HG02943 (cell line): ENCODE measurements around the gene CMTM6.
"Not testable (repeated sequence)": the region's sequence is repeated elsewhere in the genome, so short reads cannot be mapped to it uniquely, and the experiment has no call there.

Experiments used
- ATAC-seq: cut with Tn5 transposase; IDR thresholded peaks from one replicate; pipeline ENCODE4 v1.9.1; 2021; ENCODE audit warnings: mild to moderate bottlenecking, low read depth, moderate library complexity; ENCODE audit not compliant: unreplicated experiment

The CMTM6 gene

DNA sequence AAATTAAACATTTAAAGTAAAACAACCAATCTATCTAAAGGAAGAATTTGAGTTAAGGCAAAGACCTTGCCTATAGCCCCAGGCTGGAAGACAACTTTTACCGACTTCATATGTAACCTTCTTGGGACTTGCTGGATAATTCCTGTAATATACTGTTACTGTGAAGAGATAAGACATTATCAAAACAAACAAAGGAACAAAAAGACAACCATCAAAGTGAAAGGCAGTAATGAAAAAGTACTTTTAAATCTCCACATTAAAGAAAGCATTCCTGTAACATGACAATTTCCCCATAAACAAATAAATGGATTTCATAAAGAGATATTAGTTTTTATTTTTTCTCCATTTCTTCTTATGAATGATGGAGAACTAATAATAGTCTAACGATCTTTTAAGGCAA is 2.4 kb downstream of the CMTM6 start:
- ATAC-seq, result no peak

DNA sequence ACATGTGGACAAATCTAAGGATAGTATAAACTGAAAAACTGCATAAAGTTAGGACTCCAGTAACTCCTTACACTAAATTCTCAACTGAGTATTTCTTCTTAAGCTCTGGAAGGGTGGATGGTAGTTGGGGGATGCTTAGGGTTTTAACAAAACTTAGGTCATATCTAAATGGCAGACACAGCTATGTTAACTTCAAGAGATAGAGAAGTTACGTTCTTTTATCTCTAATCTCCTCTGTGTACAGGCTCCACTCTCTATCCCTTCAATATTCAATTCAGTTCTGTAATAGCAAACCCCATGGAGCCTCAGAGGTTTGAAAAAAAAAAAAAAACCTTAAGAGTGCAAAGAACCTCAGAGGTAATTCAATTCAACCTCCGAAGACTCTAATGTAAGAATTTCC is 3.1 kb downstream of the CMTM6 start:
- no peak for ATAC-seq

DNA sequence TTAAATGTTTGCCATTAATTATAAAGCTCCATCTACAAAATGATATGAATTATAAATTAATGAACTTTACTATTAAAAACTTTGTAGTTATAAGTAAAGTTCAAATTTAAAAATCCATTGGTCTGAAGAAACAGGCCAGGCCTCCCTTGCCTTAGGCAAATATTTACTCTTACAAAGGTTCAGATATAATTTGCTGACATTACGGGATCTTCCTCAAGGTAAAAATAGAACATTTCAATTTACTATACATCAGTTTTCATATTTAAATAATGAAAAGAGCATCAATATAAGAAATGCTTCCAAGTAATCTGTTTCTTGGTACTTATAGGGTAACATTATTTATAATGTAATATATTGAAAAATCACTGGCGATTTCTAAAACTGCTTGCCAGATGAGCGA is 3.7 kb downstream of the CMTM6 start:
- no peak for ATAC-seq

- no peak for ATAC-seq
Observed at GRCh38 chr3:32498252-32498651, 4.4 kb downstream of the CMTM6 start.

DNA sequence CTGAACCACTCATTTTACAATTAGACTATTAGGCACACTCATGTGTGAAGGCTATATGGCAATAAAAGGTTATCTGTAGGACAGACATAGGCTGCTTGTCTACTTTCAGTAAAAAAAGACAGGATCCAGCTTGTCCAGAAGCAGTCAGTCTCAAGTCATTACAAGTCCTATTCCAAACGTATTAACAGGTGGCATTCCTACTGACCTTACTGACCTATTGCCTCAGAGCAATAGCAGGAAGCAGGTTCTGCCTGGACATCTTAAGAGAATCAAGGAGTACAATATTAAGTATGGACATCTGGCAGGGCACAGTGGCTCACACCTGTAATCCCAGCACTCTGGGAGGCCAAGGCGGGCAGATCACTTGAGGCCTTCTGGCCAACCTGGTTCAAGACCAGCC is 7.0 kb downstream of the CMTM6 start:
- no peak for ATAC-seq

- ATAC-seq, result no peak
Observed at GRCh38 chr3:32495085-32495484, 7.6 kb downstream of the CMTM6 start.

DNA sequence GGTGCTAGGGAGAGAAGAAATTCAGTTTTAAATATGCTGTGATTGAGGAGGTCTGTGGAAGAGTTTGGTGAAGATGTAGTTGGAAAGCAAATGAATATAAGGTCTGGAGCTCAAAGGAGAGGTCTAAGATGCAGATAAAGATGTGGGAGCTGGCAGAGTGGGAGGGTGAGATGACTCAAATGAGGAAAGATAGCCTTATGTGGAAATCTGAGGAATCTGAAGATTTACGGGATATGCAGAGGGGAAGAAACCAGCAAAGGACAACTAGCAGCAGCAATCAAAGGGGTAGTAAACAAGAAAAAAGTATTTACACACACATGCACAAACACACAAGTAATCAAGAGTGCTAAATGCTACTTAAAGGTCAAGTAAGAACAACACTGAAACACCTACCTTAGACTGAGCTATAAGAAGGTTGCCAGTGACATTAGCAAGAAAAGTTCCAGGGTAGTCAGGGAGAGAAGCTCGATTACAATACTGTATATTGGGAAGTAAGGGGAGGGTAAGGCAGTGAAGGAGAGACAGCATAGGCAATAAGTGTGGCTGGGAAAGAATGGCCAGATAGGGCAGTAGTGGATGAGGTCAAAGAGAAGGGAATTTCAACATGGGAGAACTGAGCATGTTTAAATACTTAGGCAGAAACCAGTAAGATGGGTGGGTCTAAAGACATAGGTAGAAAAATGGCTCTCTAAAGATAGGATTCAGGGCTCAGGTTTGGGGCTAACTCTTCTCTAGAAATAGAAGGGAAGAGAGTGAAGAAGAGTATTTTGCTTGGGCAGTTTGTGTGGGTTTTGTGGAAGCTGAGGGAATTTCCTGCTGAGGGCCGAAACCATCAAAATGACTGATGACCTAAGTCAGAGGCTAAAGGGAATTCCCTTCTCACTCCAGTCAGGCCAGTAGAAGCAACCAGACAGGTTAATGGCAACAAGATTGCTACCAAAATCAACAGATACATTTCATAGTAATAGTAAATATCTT is 8.9 kb downstream of the CMTM6 start:
- no peak for ATAC-seq

DNA sequence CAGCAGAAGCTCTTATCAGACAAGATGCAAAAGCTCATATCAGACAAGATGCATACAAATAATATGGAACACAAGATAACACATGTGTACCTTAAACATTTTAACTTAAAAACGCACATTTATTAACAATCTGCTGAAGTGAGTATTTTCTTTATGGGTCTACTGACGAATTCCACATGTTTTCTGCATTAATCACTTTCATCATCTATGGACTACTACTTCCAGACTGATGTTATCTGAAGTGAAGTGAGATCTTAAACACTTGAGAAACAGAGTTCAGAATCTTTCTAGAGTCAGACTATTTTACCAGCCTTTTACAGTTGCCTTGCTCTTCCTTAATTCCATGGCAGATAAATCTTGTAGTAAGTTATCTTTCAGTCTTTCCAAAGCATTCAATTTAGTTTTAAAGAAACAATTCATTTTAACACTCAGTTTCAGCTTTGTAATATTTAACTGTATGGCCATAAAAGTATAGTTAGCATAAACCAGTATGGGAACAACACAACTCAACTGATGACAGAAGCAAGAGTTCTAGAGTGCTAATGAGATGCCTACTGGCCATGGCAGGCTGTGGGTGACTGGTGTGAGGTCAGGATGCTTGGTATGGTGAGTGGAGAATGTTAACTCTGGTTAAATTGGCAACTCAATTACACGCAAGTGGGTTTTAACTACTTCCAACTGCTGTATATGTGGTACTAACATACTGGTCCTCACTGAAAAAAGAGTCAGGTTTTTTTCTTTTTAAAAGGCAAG is 9.8 kb downstream of the CMTM6 start:
- ATAC-seq, result no peak

- no peak for ATAC-seq
Observed at GRCh38 chr3:32488474-32489008, 14.1 kb downstream of the CMTM6 start.

- ATAC-seq, result no peak
Observed at GRCh38 chr3:32487781-32488473, 14.7 kb downstream of the CMTM6 start.

GRCh38 chr3:32484436-32484835 is 18.2 kb downstream of the CMTM6 start:
- no peak for ATAC-seq

GRCh38 chr3:32483772-32484171 is 18.9 kb downstream of the CMTM6 start:
- no peak for ATAC-seq

GRCh38 chr3:32482693-32483092 is 20.0 kb downstream of the CMTM6 start:
- ATAC-seq, result no peak

GRCh38 chr3:32481791-32482631 is 20.6 kb downstream of the CMTM6 start:
- ATAC-seq, result no peak

GRCh38 chr3:32480604-32481003 is 22.0 kb downstream of the CMTM6 start:
- no peak for ATAC-seq

GRCh38 chr3:32474201-32474600 is 28.5 kb downstream of the CMTM6 start:
- ATAC-seq, result no peak

GRCh38 chr3:32472151-32472550 is 30.5 kb downstream of the CMTM6 start:
- not testable (repeated sequence) for ATAC-seq

GRCh38 chr3:32471246-32471645 is 31.4 kb downstream of the CMTM6 start:
- ATAC-seq, result no peak

DNA sequence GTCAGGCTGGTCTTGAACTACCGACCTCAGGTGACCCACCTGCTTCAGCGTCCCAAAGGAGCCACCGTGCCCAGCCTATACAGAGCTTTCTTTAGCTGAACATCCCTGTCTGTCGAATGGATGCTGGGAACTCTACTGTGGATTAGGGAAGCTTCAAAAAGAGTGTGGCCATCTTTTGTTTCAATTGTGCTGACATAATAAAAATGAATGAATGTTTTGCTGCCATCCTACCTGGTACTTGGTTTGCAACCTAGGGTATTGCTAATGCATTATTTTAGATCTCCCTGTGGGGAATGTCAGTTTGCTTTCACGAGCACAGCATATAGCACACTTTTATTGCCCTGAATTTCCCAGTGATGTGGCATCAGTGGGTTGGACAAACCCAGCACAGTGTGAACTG is 32.3 kb downstream of the CMTM6 start:
- no peak for ATAC-seq
